A549 (cell line): Measurements from ENCODE around the gene LLPH. TPM values are rescaled to one million over a fixed set of nuclear protein-coding genes. Genes with fewer than 3 reads are reported as not detected.
A peak's percentile ranks its signal among the peaks of the same experiment; 100 is the strongest.

Experiments used
- ATAC-seq, 2 experiments: fragments of 200-7000 bp in 1 of 2; fragments of >200 bp in 1 of 2; cut with Nextera tagmentation in 1 of 2; cut with Tn5 transposase in 1 of 2; 3 replicates each; pipeline versions ENCODE4 v1.8.0 to v1.9.1; 2018 to 2020; ENCODE audit warnings: mild to moderate bottlenecking in 1 of 2, moderate library complexity in 1 of 2
- CTCF ChIA-PET: fragments of 300-600 bp; sonication (Branson Sonifier 250); formaldehyde crosslinking; extraction: SDS; loops from one replicate; lab custom pipeline; 2021; ENCODE audit warnings: antibody characterized with exemption, inconsistent platforms; lab: Yijun Ruan, JAX
- POLR2A ChIA-PET: fragments of 350-600 bp; formaldehyde crosslinking; extraction: SDS; loops from one replicate; lab custom pipeline; 2021; ENCODE audit warnings: antibody characterized with exemption, inconsistent platforms; lab: Yijun Ruan, JAX
- DNase-seq, 2 experiments: peaks; one replicate each; pipeline versions ENCODE4 v3.0.0 to v3.0.0-alpha.2; 2011 to 2016; ENCODE audit warnings: low read depth in 1 of 2, low spot score in 1 of 2
- FAIRE-seq: peaks from 2 replicates; lab custom pipeline; 2011; peaks lifted over from hg19 to GRCh38; lab: Jason Lieb, UNC
- H3K27ac ChIP-seq, 2 experiments: fragments of >200 bp; sonication (Bioruptor Twin); formaldehyde crosslinking; 3 replicates each; pipeline ENCODE4 v1.5.1; 2016 to 2017
- H3K4me1 ChIP-seq: fragments of >200 bp; sonication (Bioruptor Twin); formaldehyde crosslinking; 3 replicates; pipeline ENCODE4 v1.6.1; 2016
- H3K4me2 ChIP-seq: fragments of >200 bp; sonication (Bioruptor Twin); formaldehyde crosslinking; 3 replicates; pipeline ENCODE4 v1.6.1; 2016
- H3K4me3 ChIP-seq: fragments of >200 bp; sonication (Bioruptor Twin); formaldehyde crosslinking; 3 replicates; pipeline ENCODE4 v1.5.1; 2016
- H3K9me3 ChIP-seq: fragments of >200 bp; sonication (Bioruptor Twin); formaldehyde crosslinking; 3 replicates; pipeline ENCODE4 v1.6.1; 2016
- CBX2 ChIP-seq: fragments of 200-600 bp; sonication (generic); IDR thresholded peaks from 2 replicates; pipeline ENCODE4 v1.6.1; 2016; ENCODE audit warnings: low read depth, mild to moderate bottlenecking, borderline replicate concordance
- CEBPB ChIP-seq, 2 experiments: fragments of >200 bp in 1 of 2; sonication (Bioruptor Twin) in 1 of 2; formaldehyde crosslinking in 1 of 2; IDR thresholded peaks; 2 replicates each; pipeline ENCODE4 v1.6.1; 2012 to 2016
- CHD2 ChIP-seq: fragments of 150-350 bp; IDR thresholded peaks from 2 replicates; pipeline ENCODE4 v1.6.1; 2014; ENCODE audit warnings: low read length; ENCODE audit not compliant: partially characterized antibody
- CHD4 ChIP-seq: fragments of 200-600 bp; sonication (generic); IDR thresholded peaks from 2 replicates; pipeline ENCODE4 v1.6.1; 2016; ENCODE audit warnings: antibody characterized with exemption, mild to moderate bottlenecking, borderline replicate concordance
- CTCF ChIP-seq: fragments of >200 bp; sonication (Bioruptor Twin); formaldehyde crosslinking; IDR thresholded peaks from 3 replicates; pipeline ENCODE4 v1.5.1; 2016
- EHF ChIP-seq: fragments of 250-450 bp; sonication (Bioruptor Pico); IDR thresholded peaks from 2 replicates; pipeline ENCODE4 v1.5.0; 2020; ENCODE audit warnings: mild to moderate bottlenecking
- FOSB ChIP-seq: fragments of 250-450 bp; sonication (Bioruptor Pico); IDR thresholded peaks from 2 replicates; pipeline ENCODE4 v1.5.0; 2020; ENCODE audit warnings: mild to moderate bottlenecking, moderate library complexity
- FOSL2 ChIP-seq, 2 experiments: fragments of 450-650 bp in 1 of 2; fragments of >200 bp in 1 of 2; sonication (Bioruptor Twin) in 1 of 2; formaldehyde crosslinking; IDR thresholded peaks; 2 replicates each; pipeline versions ENCODE4 v1.5.0 to v1.6.1; 2016 to 2020; ENCODE audit warnings: mild to moderate bottlenecking in 1 of 2, moderate library complexity in 1 of 2
- HDAC2 ChIP-seq: fragments of 200-600 bp; sonication (generic); IDR thresholded peaks from 2 replicates; pipeline ENCODE4 v1.6.1; 2016
- HES2 ChIP-seq: fragments of >200 bp; sonication (Bioruptor Twin); formaldehyde crosslinking; IDR thresholded peaks from 2 replicates; pipeline ENCODE4 v1.6.1; 2016
- HEYL ChIP-seq: fragments of 250-450 bp; sonication (Bioruptor Pico); IDR thresholded peaks from 2 replicates; pipeline ENCODE4 v1.8.0; 2021; ENCODE audit warnings: mild to moderate bottlenecking, moderate library complexity
- POLR2A ChIP-seq: IDR thresholded peaks from 2 replicates; pipeline ENCODE4 v1.6.1; 2012; ENCODE audit warnings: mild to moderate bottlenecking, low read length
- RAD21 ChIP-seq, 2 experiments: fragments of >200 bp in 1 of 2; sonication (Bioruptor Twin) in 1 of 2; formaldehyde crosslinking in 1 of 2; IDR thresholded peaks in 1 of 2; conservative IDR thresholded peaks in 1 of 2; 2 replicates in 1 of 2; 3 replicates in 1 of 2; pipeline ENCODE4 v1.6.1; 2012 to 2018; ENCODE audit warnings: inconsistent platforms in 1 of 2
- RCOR1 ChIP-seq: fragments of 150-350 bp; IDR thresholded peaks from 2 replicates; pipeline ENCODE4 v1.6.1; 2014; ENCODE audit warnings: antibody characterized with exemption, low read length, low read depth
- SMC3 ChIP-seq: fragments of >200 bp; sonication (Bioruptor Twin); formaldehyde crosslinking; IDR thresholded peaks from 3 replicates; pipeline ENCODE4 v1.6.1; 2018; ENCODE audit warnings: inconsistent platforms
- TFCP2L1 ChIP-seq: fragments of 250-450 bp; sonication (Bioruptor Pico); IDR thresholded peaks from 2 replicates; pipeline ENCODE4 v1.5.0; 2021; ENCODE audit warnings: mild to moderate bottlenecking
- TP53 ChIP-seq: fragments of 250-450 bp; sonication (Bioruptor Pico); IDR thresholded peaks from 2 replicates; pipeline ENCODE4 v1.5.0; 2021; ENCODE audit warnings: mild to moderate bottlenecking, moderate library complexity
- USF2 ChIP-seq: fragments of 450-650 bp; IDR thresholded peaks from 2 replicates; pipeline ENCODE4 v1.6.1; 2014; ENCODE audit warnings: antibody characterized with exemption
- ZC3H11A ChIP-seq: fragments of 450-650 bp; IDR thresholded peaks from 2 replicates; pipeline ENCODE4 v1.6.1; 2014; ENCODE audit warnings: antibody characterized with exemption, mild to moderate bottlenecking
- ZFP36 ChIP-seq: fragments of 450-650 bp; IDR thresholded peaks from 2 replicates; pipeline ENCODE4 v1.6.1; 2014; ENCODE audit warnings: borderline replicate concordance; ENCODE audit not compliant: partially characterized antibody
- ZNF302 ChIP-seq: fragments of 250-450 bp; sonication (Bioruptor Pico); IDR thresholded peaks from 2 replicates; pipeline ENCODE4 v1.9.0; 2021; ENCODE audit warnings: inconsistent platforms, mild to moderate bottlenecking, moderate library complexity
- WGBS: methylation state at CpG from one replicate; pipeline ENCODE4 v1.1.6; 2017; ENCODE audit errors: missing lambda C conversion rate; 5-methylcytosine and 5-hydroxymethylcytosine counted together
- polyA plus RNA-seq, 4 experiments: library from polyadenylated mRNA; depleted of rRNA in 3 of 4; stranded (reverse); fragments of >200 nt; fragmentation: RNase III in 1 of 4; extraction: RNeasy Plus Mini Kit Qiagen cat#74134 plus additional on column Dnase treatment in 1 of 4; gene quantifications; 2 replicates in 3 of 4; 3 replicates in 1 of 4; pipeline ENCODE4 v1.2.3, GENCODE V29; 2011 to 2017
- TF ChIP-seq, protein P1 (sequence below): fragments of 150-350 bp; IDR thresholded peaks from 2 replicates; pipeline ENCODE4 v1.6.1; 2014; ENCODE audit warnings: low read depth, mild to moderate bottlenecking, low read length

Gene LLPH
- polyA plus RNA-seq, 2 of the 4 experiments (the other 2 are of a cell fraction): 32.4 to 54.5 TPM

DNA sequence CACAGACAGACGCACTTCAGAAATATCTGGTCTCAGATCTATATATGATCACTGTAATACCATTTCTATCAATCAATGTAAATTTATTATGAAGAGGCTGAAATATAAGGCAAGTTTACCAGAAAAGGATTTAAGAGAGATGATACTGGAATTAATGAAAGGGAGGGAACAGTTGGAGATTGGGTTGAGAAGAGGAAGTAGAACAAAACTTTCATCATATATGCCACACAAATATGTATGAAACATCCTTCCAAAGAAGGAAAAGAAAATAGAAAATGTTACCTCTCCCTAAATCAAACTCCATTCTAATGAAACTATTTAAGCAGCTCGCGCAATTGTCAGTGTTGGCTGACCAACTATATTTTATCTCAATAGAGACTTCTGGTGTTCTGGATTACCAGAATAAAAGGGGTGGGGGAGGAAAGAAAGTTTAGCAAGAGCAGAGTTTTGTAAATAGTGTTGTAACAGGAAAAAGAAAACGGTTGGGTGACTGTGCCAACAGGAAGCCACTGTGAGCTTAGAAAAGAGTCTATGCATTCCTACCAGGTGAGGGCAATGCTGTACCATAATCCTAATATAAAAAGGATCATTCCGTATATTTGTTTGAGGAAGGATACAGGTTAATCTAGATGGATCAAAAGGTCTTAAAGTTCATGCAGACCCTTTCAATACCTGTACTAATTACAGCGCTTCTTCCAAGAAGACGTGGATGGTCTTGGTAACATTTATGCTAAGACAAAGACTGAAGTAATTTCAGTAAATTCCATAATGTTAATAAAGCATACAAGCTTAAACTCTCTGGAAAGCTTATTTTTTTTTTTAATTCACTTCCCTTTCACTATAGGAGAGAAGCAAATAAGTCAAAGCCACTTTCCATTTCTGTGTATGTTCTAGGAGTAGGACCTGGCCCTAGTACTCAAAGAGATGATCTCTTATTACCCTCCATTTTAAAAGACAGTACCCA lies 14.5 kb upstream of the LLPH start:
- Histone ChIP-seq H3K9me3 (peaks cover 25% of the 10 kb centered on the region), H3K4me3 (no peak overlapping the region), H3K27ac (peak overlapping the region in 1 of 2 experiments; percentile 37; a peak in 1 of 6 replicates), H3K4me1 (no peaks in the 10 kb centered on the region; the same call in 2 of the 3 replicates), H3K4me2 (no peak overlapping the region; the same call in 2 of the 3 replicates)
- peak; percentile 33 to 68; a peak in 3 of 4 replicates for TF ChIP-seq CEBPB (IDR thresholded peaks at IDR 0.05)
- TF ChIP-seq HDAC2: no peak
- TF ChIP-seq EHF (CRISPR knock-in tag): no peak
- no peak for TF ChIP-seq ZNF302 (CRISPR knock-in tag)
- 0 out of 2 replicates have a peak, but pooled peaks have one; percentile 16 for TF ChIP-seq HES2
- TF ChIP-seq USF2: no peak
- TF ChIP-seq TFCP2L1: no peak
- no peak for TF ChIP-seq TP53
- no peak for TF ChIP-seq HEYL (CRISPR knock-in tag)
- TF ChIP-seq POLR2A: no peak
- no peak for TF ChIP-seq CHD2
- peak; percentile 41; the same call in 2 of the 3 replicates for TF ChIP-seq SMC3
- TF ChIP-seq RAD21 (conservative IDR thresholded peaks at IDR 0.05 in 1 of 2, IDR thresholded peaks at IDR 0.05 in 1 of 2): peak; percentile 64 to 73
- no peak for TF ChIP-seq FOSL2 (IDR thresholded peaks at IDR 0.05)
- no peak for TF ChIP-seq FOSL2 (CRISPR knock-in tag; IDR thresholded peaks at IDR 0.05)
- no peak for TF ChIP-seq CBX2
- no peak for TF ChIP-seq RCOR1
- peak; percentile 66 for TF ChIP-seq CTCF
- no peak for TF ChIP-seq ZC3H11A
- no peak for TF ChIP-seq ZFP36
- no peak for TF ChIP-seq FOSB (CRISPR knock-in tag)
- no peak for TF ChIP-seq CHD4
- ATAC-seq (peak; percentile 68 to 89), FAIRE-seq (no peak), DNase-seq (peak; percentile 37 to 78)
- ChIA-PET CTCF (interaction anchor here (0.6 to 2.3 kb wide), 12 partner anchors 9 to 548 kb away, joined by 3 to 9 read pairs (median 4); partner anchors contain the start of genes HELB, LLPH and TMBIM4), POLR2A (interaction anchor here (1.0 to 1.3 kb wide), 3 partner anchors 14 to 25 kb away, joined by 4 to 10 read pairs (median 7); partner anchors contain the start of genes LLPH and TMBIM4)
- 66% methylated on average over 7 of the region's 7 CpGs for WGBS

- TF ChIP-seq HDAC2: no peak
- TF ChIP-seq, protein P1, sequence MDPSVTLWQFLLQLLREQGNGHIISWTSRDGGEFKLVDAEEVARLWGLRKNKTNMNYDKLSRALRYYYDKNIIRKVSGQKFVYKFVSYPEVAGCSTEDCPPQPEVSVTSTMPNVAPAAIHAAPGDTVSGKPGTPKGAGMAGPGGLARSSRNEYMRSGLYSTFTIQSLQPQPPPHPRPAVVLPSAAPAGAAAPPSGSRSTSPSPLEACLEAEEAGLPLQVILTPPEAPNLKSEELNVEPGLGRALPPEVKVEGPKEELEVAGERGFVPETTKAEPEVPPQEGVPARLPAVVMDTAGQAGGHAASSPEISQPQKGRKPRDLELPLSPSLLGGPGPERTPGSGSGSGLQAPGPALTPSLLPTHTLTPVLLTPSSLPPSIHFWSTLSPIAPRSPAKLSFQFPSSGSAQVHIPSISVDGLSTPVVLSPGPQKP: no peak
- WGBS: 91% methylated on average over 1 of the region's 1 CpG
- no peaks in the 10 kb centered on the region; the same call in 2 of the 3 replicates for H3K4me1 ChIP-seq
- no peak overlapping the region for H3K27ac ChIP-seq
- FAIRE-seq: no peak
- no peak overlapping the region for H3K4me2 ChIP-seq
- no peak overlapping the region for H3K4me3 ChIP-seq
- ATAC-seq: no peak
- ChIA-PET POLR2A (no interaction called here), CTCF (interaction anchor here (0.5 to 1.3 kb wide), 4 partner anchors 13 to 1718 kb away, joined by 3 to 8 read pairs (median 4); partner anchors contain the start of gene LLPH)
- H3K9me3 ChIP-seq: peaks cover 32% of the 10 kb centered on the region
- DNase-seq: no peak
These were observed 13.3 kb upstream of the LLPH start for GRCh38 chr12:66143868-66144267.
